Breast epithelium (tissue), 4 donors: ENCODE results near the gene POP4. TPM values are rescaled to one million over a fixed set of nuclear protein-coding genes. Genes with fewer than 3 reads are reported as not detected.

ENCODE experiments used
- DNase-seq, 2 donors: peaks; one replicate each; pipeline ENCODE4 v3.0.0-alpha.2; 2019; ENCODE audit warnings: low spot score in 2 of 2
- H3K27ac ChIP-seq, 2 donors: fragments of 200-600 bp; sonication (generic) in 1 of 2; one replicate each; pipeline ENCODE4 v1.5.1; 2016 to 2019; ENCODE audit warnings: mild to moderate bottlenecking in 1 of 2
- H3K27me3 ChIP-seq, 2 donors: fragments of 200-600 bp; sonication (generic) in 1 of 2; one replicate each; pipeline versions ENCODE4 v1.5.1 to v1.6.0; 2017 to 2019; ENCODE audit warnings: control low read depth in 1 of 2, mild to moderate bottlenecking in 1 of 2
- H3K36me3 ChIP-seq: fragments of 200-600 bp; one replicate; pipeline ENCODE4 v1.5.1; 2019
- H3K4me1 ChIP-seq, 2 donors: fragments of 200-600 bp; sonication (generic); one replicate each; pipeline ENCODE4 v1.5.1; 2016 to 2019; ENCODE audit warnings: control low read depth in 1 of 2
- H3K4me3 ChIP-seq, 3 donors: fragments of 200-600 bp; sonication (generic); 1 replicate in 2 of 3; 2 replicates in 1 of 3; pipeline ENCODE4 v1.5.1; 2016 to 2019; ENCODE audit warnings: mild to moderate bottlenecking in 3 of 3, moderate library complexity in 2 of 3
- H3K9me3 ChIP-seq, 2 donors: fragments of 200-600 bp; sonication (generic) in 1 of 2; one replicate each; pipeline ENCODE4 v1.5.1; 2016 to 2019; ENCODE audit warnings: control low read depth in 1 of 2
- CTCF ChIP-seq, 3 donors: fragments of 450-650 bp; IDR thresholded peaks; one replicate each; pipeline ENCODE4 v1.5.1; 2016 to 2017; ENCODE audit warnings: antibody characterized with exemption in 3 of 3, mild to moderate bottlenecking in 3 of 3, moderate library complexity in 3 of 3
- POLR2A ChIP-seq: fragments of 450-650 bp; IDR thresholded peaks from one replicate; pipeline ENCODE4 v1.6.1; 2016; ENCODE audit warnings: antibody characterized with exemption, mild to moderate bottlenecking, moderate library complexity
- POLR2AphosphoS5 ChIP-seq, 3 donors: sonication (generic); formaldehyde crosslinking; IDR thresholded peaks; one replicate each; pipeline ENCODE4 v1.6.1; 2017; ENCODE audit warnings: antibody characterized with exemption in 3 of 3
- intact Hi-C: fragments of 100-400 bp; cut with DNase I; formaldehyde crosslinking; loops from one replicate; pipeline ENCODE4 v1.15.1; 2023; ENCODE audit warnings: low total_unique reads
- total RNA-seq, 3 donors: library from RNA; depleted of rRNA; stranded (reverse); fragments of >200 nt; gene quantifications; one replicate each; pipeline ENCODE4 v1.1.0, GENCODE V29; 2016

Gene POP4
- total RNA-seq, 3 donors from 2014 or later, result 52.1 to 63.7 (median 58.7) TPM

- TF ChIP-seq POLR2AphosphoS5 (IDR thresholded peaks at IDR 0.05) (no peak), POLR2A (no peak), CTCF (IDR thresholded peaks at IDR 0.05) (no peak)
- no peaks in the 10 kb centered on the region for H3K9me3 ChIP-seq
- intact Hi-C loops, result no loop called here
- no peaks in the 10 kb centered on the region for H3K36me3 ChIP-seq
- H3K27ac ChIP-seq, result no peak overlapping the region
- no peaks in the 10 kb centered on the region for H3K27me3 ChIP-seq
- no peak overlapping the region for H3K4me3 ChIP-seq
- DNase-seq, result no peak
- peaks cover 0 to 2% of the 10 kb centered on the region in 2 donors for H3K4me1 ChIP-seq
Observed at GRCh38 chr19:29640231-29640630, 34.1 kb downstream of the POP4 start.

GRCh38 chr19:29641597-29641996 is 35.5 kb downstream of the POP4 start:
- H3K4me3 ChIP-seq, result no peak overlapping the region
- no peak for TF ChIP-seq POLR2A
- intact Hi-C loops, result no loop called here

GRCh38 chr19:29643361-29643935 is 37.4 kb downstream of the POP4 start:
- Histone ChIP-seq H3K36me3 (no peaks in the 10 kb centered on the region), H3K27ac (no peak overlapping the region), H3K9me3 (no peaks in the 10 kb centered on the region), H3K4me1 (peaks cover 0 to 12% of the 10 kb centered on the region in 2 donors), H3K4me3 (no peak overlapping the region), H3K27me3 (no peaks in the 10 kb centered on the region)
- no peak for DNase-seq
- intact Hi-C loops, result no loop called here
- TF ChIP-seq POLR2A (no peak), POLR2AphosphoS5 (IDR thresholded peaks at IDR 0.05) (no peak)

More at GRCh38 chr19:29641597-29641996, 35.5 kb downstream of the POP4 start:
- H3K27ac ChIP-seq, result no peak overlapping the region
- no peaks in the 10 kb centered on the region for H3K9me3 ChIP-seq
- no peaks in the 10 kb centered on the region for H3K27me3 ChIP-seq
- DNase-seq, result no peak
- peaks cover 0 to 12% of the 10 kb centered on the region in 2 donors for H3K4me1 ChIP-seq
- H3K36me3 ChIP-seq, result no peaks in the 10 kb centered on the region

GRCh38 chr19:29644210-29644609 is 38.1 kb downstream of the POP4 start:
- no peak for TF ChIP-seq CTCF (IDR thresholded peaks at IDR 0.05)
- no peak for TF ChIP-seq POLR2AphosphoS5 (IDR thresholded peaks at IDR 0.05)
- TF ChIP-seq POLR2A, result no peak
- intact Hi-C loops, result no loop called here

GRCh38 chr19:29645491-29645867 is 39.4 kb downstream of the POP4 start:
- no peak overlapping the region for H3K27ac ChIP-seq
- TF ChIP-seq CTCF (IDR thresholded peaks at IDR 0.05), result no peak
- no peak for TF ChIP-seq POLR2A
- H3K36me3 ChIP-seq, result no peaks in the 10 kb centered on the region
- intact Hi-C loops, result no loop called here
- H3K4me3 ChIP-seq, result no peak overlapping the region
- peaks cover 0 to 12% of the 10 kb centered on the region in 2 donors for H3K4me1 ChIP-seq
- H3K27me3 ChIP-seq, result no peaks in the 10 kb centered on the region
- DNase-seq, result no peak
- H3K9me3 ChIP-seq, result no peaks in the 10 kb centered on the region

More at GRCh38 chr19:29644210-29644609, 38.1 kb downstream of the POP4 start:
- Histone ChIP-seq H3K4me1 (peaks cover 0 to 12% of the 10 kb centered on the region in 2 donors), H3K27me3 (no peaks in the 10 kb centered on the region), H3K27ac (no peak overlapping the region), H3K9me3 (no peaks in the 10 kb centered on the region), H3K4me3 (no peak overlapping the region), H3K36me3 (no peaks in the 10 kb centered on the region)
- DNase-seq, result peak in 1 of 2 donors; percentile 17

- H3K27ac ChIP-seq, result no peak overlapping the region
- no peak overlapping the region for H3K4me3 ChIP-seq
- no peaks in the 10 kb centered on the region for H3K36me3 ChIP-seq
- H3K27me3 ChIP-seq, result no peaks in the 10 kb centered on the region
- intact Hi-C loops, result no loop called here
- TF ChIP-seq CTCF (IDR thresholded peaks at IDR 0.05) (no peak), POLR2A (no peak), POLR2AphosphoS5 (IDR thresholded peaks at IDR 0.05) (peak in 1 of 3 donors; percentile 14)
- peaks cover 0 to 12% of the 10 kb centered on the region in 2 donors for H3K4me1 ChIP-seq
- H3K9me3 ChIP-seq, result no peaks in the 10 kb centered on the region
- peak in 1 of 2 donors; percentile 33 for DNase-seq
Observed at GRCh38 chr19:29645911-29646310, 39.8 kb downstream of the POP4 start.
